NK-92 (cell line): ENCODE results near the gene FCMR.

Source experiments
- DNase-seq: peaks from one replicate; lab custom pipeline; 2025; ENCODE audit not compliant: unreplicated experiment; lab: John Stamatoyannopoulos, UW

FCMR gene, protein sequence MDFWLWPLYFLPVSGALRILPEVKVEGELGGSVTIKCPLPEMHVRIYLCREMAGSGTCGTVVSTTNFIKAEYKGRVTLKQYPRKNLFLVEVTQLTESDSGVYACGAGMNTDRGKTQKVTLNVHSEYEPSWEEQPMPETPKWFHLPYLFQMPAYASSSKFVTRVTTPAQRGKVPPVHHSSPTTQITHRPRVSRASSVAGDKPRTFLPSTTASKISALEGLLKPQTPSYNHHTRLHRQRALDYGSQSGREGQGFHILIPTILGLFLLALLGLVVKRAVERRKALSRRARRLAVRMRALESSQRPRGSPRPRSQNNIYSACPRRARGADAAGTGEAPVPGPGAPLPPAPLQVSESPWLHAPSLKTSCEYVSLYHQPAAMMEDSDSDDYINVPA

DNA sequence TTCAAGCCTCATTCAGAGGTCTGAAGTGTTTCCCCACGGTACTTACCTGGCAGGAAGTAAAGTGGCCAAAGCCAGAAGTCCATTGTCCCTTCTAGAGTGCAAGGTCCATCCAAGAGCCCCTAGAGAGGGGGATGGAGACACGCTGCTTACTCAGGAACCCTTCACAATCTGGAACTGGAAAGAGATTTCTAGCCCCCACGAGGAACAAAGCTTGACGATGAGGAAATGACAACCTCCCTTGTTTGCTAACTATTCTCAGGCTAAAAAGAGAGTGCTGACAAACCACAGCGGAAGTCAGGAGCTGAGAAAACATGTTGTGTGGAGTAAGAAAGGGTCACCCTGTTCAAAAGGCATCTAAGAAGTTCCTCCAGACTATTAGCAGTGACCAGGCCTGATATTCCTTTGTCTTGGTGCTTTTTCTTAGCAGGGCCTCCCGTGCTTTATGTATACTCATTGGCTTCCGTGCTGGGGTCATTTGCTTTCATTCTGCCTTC is at the start of gene FCMR:
FCMR (minus strand) TSS at position 170 of the 494 bp plus-strand sequence; CDS start at position 83, 87 bp downstream.
- DNase-seq = no peak

DNA sequence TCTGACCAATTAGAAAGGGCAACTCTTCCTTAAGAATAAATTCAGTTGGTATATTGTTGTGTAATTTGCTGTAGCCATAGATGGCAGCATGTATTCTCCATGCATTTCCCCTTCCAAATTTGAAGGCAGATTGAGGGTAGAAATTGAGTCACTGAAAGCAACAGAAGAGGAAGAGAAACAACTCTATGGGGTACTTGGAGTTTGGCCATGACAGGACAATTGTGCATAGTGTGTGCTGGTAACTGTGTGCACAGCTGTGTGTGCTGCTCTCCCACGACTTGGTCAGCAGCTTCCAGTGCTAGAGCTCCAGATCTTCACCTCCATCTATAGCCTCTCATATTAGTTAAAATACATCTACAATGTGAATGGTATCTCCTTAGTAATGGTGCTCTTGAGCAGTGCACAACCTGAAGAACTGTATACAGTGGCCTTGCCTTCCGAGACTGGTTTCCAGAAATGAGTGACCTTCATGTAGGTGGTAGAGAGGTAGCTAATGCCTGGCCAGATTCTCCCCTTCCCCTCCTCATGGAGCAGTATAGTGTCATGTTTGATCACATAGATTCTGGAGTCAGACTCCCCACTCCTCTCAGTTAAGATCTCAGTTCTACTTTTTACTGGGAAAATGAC is 49.4 kb upstream of the FCMR start:
- DNase-seq = no peak

DNA sequence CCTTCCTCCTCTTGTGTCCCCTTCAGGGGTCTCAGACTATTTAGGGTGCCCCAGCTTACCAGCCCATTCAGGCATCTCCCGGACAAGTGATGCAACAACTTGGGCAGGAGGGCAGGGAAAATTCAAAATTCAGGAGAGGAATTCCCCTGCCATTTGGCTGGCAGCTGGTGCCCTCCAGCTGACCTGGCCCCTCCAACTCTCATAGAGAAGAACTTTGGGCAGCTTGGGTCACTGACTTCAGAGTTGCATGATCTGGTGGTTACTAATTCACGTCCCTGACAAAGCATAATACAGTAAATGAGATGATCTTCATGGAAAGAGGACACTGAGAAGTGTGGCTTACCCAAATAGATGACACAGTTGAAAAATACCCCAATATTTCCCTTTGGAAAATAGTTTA is 48.7 kb upstream of the FCMR start, which contains the start of gene FCAMR:
FCAMR (minus strand) TSS at position 15 of the 400 bp plus-strand sequence. CDS start 335 bp downstream, outside the sequence.
- DNase-seq = no peak

DNA sequence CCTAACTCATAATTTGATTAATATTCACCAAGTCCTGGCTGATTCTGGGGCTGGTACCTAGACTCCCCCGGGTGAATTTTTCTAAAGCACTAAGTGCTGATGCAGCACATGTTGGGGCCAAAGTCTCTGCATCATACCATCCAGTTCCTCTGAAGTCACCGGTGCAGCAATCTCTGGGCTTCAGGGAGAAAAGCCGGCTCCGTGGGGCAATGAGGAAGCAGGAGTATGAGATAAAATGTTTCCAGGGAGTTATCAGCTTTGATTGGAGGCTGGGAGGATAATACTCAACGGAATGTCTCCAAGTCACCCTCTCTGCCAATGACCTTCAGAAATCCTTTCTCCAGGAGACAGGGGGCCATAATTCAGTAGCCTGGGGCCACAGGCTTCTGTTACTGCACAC is 47.3 kb upstream of the FCMR start:
- no peak for DNase-seq

DNA sequence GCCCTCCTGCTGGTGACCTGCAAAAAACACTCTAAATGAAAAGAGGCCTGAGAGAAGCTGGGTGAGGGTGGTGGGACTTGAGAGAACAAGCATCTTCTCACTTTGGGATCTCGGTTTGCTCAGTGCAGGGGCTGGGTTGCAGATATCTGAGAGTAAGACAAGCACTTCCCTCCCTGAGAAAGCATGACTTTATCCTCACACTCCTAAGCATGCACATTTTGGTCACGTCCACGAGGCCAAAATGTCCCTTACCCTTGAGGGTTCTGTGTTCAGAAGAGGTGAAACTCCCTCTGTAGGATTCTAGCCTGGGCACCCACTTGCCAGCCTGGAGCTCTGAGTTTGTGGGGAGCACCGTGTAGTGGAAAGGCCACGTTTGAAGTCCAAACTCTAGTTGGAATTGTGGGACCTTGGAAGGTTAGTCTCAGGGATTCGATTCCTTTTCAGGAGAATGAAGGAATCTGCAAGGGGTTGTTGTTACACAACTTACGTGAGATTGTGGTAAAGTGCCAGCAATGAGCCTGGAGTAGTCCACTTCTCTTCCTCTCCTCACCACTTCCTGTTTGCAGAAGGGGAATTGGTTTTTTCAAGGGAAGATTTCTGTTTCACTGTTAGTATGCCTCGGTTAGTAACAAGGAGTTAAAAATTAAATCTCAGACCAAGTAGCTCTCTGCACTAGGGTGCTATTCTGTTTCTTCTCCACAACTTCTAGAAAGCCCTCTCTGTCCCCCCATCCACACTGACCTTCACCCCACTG is 45.5 kb upstream of the FCMR start:
- no peak for DNase-seq

DNA sequence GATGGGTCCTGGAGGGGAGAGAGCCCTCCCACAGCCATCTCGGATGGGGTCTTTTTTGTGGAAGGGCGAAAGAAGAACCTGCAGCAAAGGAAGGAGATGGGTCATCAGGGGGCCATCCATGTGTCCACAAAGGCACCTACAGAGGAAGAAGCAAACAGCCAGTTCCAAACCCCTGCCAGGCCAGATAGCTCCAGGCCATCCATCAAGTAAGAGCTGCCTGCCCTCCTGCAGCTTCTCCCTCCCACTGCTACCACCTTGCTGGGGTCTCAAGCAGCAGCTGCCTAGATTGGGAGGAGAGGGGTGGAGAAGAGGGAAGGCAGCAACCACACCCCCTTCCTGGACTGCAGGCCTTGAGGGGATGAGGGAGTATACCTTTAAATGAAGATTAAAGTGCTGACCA is 44.0 kb upstream of the FCMR start:
- DNase-seq = no peak

DNA sequence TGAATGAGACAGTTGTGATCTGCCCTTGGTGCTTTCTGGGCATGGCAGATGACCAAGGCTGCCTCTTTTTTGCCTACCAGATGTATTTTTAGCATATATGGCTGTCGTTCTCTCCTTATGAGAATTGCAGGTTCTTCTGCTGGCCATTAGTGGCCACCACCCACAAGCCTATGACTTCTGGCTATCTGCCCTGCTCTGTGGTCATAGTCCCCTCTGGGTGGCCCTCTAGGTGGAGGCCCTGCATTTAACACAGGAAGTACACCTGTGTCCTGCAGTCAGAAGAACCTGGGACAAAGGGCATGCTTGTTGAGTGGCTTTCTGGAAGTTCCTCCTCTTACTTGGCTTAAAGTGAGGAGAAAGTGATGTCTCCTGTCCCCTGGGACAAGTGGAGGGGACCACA is 42.0 kb upstream of the FCMR start:
- DNase-seq = no peak

DNA sequence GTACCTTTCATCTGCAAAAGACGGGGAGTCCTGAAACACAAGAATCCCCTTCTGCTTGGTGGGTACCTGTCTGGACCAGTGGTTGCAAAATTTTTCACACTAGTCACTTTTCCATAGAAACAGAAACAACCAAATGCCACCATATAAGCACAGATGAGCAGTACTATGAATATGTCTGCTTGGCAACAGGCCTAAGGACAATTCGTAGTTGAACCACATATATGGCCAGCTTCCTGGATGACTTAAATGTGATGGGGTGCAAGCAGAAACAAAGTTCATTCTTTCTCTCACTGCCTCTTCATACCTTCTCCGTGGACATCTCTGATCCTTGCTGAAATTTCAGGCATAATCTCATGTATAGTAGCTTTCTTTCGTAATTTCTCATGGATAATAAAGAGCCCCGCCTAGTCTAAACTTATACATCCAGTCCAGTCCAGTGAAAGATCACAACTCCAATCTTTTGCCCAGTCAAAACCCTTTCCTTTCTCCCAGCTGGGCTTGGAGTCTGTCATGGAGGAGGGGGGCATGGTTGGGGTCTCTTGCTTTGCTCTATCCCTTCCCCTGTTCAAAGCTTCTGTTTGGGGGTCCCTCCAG is 41.5 kb upstream of the FCMR start:
- no peak for DNase-seq

DNA sequence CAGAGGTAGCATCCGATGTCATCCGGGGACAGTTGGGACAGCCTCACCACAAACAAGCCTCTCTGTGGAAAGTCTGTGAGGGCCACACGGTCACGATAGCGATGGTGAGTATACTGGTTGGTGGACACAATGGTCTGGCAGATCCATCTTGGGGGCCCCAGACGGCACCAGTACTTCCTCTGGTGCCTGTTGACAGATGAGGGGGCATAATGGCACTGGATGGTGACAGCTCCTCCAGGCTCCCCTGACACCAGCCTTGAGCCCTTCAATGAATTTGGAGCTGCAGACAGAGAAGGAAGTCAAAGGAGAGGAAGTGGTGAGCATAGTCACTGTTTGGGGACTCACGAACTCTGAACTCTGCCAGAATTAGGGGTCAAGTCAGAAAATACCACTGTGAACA is 40.5 kb upstream of the FCMR start:
- DNase-seq = no peak

DNA sequence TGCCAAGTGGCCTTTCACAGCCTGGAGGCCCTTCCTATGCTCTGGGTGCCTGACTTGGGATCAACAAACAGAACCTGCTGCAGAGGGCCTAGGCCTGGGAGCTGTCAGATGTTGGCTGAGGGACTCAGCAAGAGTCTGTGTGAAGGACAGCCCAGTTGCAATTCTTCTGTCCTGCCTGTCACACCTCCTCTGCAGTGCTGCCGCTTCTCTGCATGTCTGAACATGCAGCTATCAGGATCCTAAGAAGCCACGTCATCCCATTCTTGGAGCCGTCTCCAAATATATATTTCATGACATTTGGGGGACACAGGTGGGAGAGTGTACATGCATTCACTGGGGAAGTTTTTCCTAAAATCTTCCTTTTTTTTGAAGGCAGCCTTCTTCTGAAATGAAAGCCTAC is 39.9 kb upstream of the FCMR start:
- no peak for DNase-seq

DNA sequence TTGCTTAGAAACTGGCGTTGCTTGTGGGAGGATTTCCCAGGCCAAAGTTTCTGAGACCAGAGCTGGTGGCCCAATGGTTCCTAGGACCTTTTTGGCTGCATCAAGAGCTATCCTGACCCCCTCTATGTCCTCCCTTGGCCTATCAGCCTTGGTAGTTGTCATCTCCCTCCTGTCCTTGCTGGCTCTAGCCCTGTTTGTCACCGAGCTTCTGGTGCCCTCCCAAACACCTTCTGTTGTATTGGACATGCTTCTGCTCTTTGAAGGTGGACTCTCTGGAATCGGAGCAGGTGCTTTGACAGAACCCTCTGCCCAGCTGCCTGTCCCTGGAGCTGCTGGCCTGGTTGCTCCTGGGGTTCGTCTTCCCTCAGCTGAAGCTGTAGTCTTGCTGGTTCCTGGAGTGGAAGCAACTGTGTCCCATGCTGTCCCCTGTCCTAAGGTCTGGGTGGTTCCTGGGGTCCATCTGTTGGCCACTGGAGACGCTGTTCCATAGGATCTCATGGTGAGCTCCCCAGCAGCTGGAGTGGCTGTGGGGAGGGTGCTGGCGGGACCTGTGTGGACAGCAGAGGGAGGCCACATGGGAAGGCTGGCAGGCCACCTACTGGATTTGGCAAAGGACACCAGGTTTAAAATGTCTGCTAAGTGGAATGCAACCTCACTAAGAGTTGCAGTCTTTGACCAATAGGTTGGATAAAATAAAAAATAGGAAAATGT is 39.1 kb upstream of the FCMR start:
- no peak for DNase-seq

DNA sequence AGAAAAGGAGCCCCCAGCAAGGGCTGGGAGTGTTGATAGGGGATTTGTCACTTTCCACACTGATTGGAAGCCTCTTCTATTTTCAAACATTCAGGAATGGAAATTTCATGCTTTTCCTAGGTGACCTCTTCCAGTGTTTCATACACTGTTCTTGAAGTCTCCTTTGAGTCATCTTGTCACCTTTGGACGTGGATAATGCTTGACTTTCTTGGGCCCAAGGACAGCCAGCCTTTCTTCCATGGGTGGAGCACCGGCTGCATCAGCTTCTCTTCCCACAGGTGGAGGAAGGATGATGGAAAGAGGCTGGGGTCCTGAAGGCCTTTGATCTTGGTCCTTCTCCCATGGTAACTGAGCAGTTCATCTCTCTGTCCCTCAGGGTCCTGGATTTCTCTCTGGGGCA is 36.4 kb upstream of the FCMR start:
- DNase-seq = no peak

DNA sequence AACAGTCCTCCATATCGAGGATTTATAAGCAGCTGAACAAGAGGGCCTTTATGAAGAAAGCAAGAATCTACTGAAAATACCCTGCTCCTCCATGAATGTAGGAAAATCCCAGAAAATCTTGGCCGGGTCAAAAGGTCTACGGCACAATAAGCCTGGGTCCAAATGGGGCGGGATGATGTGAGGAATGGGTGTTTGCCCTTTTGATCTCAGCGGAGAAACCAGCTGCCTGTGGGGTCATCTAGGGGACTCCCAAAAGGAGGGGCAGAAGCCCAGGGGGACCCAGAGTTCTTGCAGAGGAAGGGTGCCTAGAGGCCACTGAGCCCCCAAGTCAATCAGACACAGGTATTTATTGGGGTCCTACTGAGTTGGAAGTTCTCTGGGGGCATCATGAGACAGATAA is 35.9 kb upstream of the FCMR start:
- DNase-seq = no peak

DNA sequence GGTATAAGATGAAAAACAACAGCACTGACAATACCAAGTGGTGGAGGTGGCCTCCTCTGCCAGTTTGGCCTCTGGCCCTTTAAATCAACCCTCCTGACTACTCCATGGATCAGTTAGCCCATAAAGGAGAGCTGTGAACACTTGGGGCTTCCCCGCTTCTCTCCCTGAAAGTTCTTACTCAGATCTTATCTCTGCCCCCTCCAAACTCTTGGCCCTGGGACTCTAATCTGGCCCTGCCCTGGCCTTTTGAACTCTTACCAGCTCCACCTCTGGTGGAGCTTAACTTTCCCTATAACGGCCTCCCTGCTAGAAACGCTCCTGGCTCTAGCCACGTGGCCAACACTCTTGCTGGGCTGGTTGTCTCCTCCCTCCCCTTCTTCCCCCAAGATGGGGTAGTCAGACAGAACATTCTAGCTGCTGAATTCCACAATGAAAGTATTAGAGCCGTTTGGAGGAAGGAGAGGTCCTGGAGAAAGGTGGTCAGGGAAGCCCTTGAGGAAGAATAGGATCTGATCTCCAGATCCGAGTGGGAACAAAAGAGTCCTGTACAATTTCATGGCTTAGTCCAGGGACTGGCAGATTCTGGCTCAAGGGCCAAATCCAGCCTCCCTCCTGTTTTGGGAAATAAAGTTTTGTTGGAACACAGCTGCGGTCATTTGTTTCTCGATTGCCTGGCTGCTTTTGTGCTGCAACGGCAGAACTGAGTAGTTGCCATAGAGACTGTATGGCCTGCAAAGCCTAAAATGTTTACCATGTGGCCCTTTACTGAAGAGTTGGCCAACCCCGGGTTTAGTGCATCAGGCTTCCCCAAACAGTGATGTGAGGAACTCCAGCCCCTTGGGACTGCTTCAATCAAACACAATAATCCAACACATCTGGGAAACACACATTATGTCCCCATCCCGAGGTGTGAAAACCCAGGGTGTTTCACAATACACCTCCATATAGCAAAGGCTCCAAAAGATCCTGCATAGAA is 34.0 kb upstream of the FCMR start:
- no peak for DNase-seq

DNA sequence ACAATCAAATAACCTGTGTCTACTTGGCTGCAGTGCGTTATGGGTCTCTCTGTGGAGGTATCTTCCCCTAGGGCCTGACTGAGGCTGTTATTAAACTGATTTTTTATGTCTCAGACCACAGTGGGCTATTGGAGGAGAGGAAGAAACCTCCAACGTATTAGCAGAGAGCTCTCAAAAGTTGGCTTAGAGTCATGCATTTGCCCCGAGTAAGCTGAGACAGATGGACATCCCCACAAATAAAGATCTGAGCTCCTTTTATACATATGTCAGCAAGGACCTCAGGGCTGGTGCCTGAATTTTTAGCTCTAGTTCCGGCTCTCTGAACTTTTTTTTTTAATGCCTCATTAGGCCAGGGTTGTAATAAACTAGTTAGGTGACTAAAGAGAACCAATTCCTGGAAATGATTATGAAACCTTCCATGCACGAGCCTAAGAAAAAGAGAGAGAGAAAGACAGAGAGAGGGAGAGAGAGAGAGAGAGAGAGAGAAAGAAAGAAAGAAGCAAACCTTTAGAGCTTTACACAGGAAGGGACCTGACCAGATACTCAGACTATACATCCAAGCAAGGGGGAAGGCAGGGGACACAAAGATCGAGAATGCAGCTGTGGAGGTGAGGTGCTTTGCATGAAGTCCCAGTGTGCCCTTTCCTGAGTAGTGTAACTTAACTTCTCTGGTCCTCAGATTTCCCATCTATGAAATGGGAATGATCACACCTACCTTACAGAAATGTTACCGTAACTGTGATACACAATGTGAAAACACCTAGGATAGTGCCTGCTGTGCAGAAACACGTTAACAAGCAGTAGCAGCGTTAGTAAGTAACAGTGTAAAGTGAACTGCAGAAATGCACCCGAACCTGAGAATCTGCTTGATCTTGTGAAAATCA is 33.0 kb upstream of the FCMR start:
- DNase-seq = no peak

DNA sequence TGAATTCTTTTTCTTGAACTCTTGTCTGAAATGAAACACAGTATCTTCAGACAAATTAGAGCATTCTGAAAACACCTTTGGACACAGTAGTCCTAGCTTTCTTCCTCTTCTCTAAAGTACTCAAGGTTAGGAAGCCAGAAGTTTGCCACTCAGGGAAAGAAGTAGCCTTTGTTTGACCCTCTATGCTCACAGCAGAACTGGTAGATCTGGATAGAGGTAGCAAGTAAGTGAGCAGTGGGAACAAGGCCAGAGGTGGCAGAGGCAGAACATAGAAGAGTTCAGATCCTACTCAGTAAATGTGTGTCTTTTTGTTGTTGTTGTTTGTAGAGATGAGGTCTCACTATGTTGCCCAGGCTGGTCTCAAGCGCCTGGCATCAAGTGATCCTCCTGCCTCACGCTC is 31.9 kb upstream of the FCMR start:
- DNase-seq = no peak

DNA sequence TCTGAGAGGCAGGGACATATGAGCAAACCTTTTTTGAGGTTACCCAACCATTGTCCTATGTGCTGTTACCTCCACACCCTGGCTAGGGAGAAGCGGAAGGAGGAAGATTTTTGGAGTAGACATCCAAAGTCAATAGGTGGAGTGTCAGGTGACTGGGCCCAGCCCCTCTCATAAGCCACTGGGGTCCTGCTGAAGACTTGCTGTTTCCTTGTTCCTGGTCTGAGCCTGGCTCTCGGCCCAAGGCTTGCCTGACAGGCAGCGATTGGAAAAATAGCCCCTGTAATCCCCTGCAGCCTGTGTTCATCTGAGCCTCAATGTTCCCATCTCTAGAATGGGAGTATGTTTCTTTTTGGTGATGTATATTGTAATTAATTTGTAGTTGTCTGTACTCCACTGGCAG is 31.4 kb upstream of the FCMR start:
- DNase-seq = no peak

DNA sequence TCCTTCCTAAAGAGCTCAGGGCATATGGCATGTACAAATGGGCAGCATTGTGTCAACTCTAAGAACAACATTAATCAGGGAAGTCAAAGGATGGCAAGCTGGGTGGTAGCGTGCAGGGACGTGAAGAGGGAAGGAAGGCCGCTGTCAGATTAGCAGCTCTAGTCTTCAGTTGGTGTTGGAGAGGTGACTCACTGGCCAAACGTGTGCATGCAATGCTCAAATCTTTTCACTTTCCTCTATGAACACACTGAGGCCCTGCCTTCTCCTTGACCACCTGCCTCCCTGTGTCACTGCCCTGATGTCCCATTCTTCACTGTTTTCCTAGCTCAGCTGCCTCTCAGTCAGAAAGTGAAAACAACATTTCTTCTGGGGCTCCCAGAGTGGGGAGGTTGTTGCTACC is 30.4 kb upstream of the FCMR start:
- DNase-seq = no peak
